Measurements from ENCODE around the gene DTX4. TPM values are rescaled to one million over a fixed set of nuclear protein-coding genes. Genes with fewer than 3 reads are reported as not detected.

Gene DTX4
- total RNA-seq, 1 donor from 2014 or later: 61.5 TPM

GRCh38 chr11:59172345-59173079, 580 bp downstream of the DTX4 start:
- DNase-seq (ENCODE audit: low read depth in 2 of 2): no peak

GRCh38 chr11:59173080-59173963, 1.4 kb downstream of the DTX4 start:
- DNase-seq (ENCODE audit: low read depth in 2 of 2): peak in 1 of 2 donors; percentile 10

- DNase-seq (ENCODE audit: low read depth in 2 of 2): peak in 1 of 2 donors; percentile 28
Observed at GRCh38 chr11:59173964-59174663, 2.2 kb downstream of the DTX4 start.

GRCh38 chr11:59174664-59175033, 2.7 kb downstream of the DTX4 start:
- no peak for DNase-seq (ENCODE audit: low read depth in 2 of 2)

- DNase-seq (ENCODE audit: low read depth in 2 of 2): no peak
Observed at GRCh38 chr11:59175091-59175501, 3.2 kb downstream of the DTX4 start.

- DNase-seq (ENCODE audit: low read depth in 2 of 2): no peak
Observed at GRCh38 chr11:59176330-59176729, 4.4 kb downstream of the DTX4 start.

- no peak for DNase-seq (ENCODE audit: low read depth in 2 of 2)
Observed at GRCh38 chr11:59178402-59178801, 6.5 kb downstream of the DTX4 start.

- no peak for DNase-seq (ENCODE audit: low read depth in 2 of 2)
Observed at GRCh38 chr11:59179121-59179520, 7.2 kb downstream of the DTX4 start.

GRCh38 chr11:59180168-59180776, 8.3 kb downstream of the DTX4 start:
- DNase-seq (ENCODE audit: low read depth in 2 of 2): no peak

GRCh38 chr11:59180907-59181306, 9.0 kb downstream of the DTX4 start:
- no peak for DNase-seq (ENCODE audit: low read depth in 2 of 2)

GRCh38 chr11:59181746-59182456, 10.0 kb downstream of the DTX4 start:
- DNase-seq (ENCODE audit: low read depth in 2 of 2): no peak

GRCh38 chr11:59182457-59183151, 10.7 kb downstream of the DTX4 start:
- DNase-seq (ENCODE audit: low read depth in 2 of 2): no peak

GRCh38 chr11:59183771-59184170, 11.8 kb downstream of the DTX4 start:
- DNase-seq (ENCODE audit: low read depth in 2 of 2): no peak

GRCh38 chr11:59184691-59185339, 12.9 kb downstream of the DTX4 start:
- peak in 1 of 2 donors; percentile 35 for DNase-seq (ENCODE audit: low read depth in 2 of 2)

- DNase-seq (ENCODE audit: low read depth in 2 of 2): no peak
Observed at GRCh38 chr11:59185386-59185945, 13.5 kb downstream of the DTX4 start.

GRCh38 chr11:59186130-59186594, 14.2 kb downstream of the DTX4 start:
- no peak for DNase-seq (ENCODE audit: low read depth in 2 of 2)

GRCh38 chr11:59187035-59187434, 15.1 kb downstream of the DTX4 start:
- DNase-seq (ENCODE audit: low read depth in 2 of 2): no peak

- DNase-seq (ENCODE audit: low read depth in 2 of 2): no peak
Observed at GRCh38 chr11:59187587-59187986, 15.7 kb downstream of the DTX4 start.

- DNase-seq (ENCODE audit: low read depth in 2 of 2): no peak
Observed at GRCh38 chr11:59188954-59189353, 17.0 kb downstream of the DTX4 start.

Data from lung microvascular endothelial cell (primary cell).